GM23248 (cell line): Measurements from ENCODE around the gene MYO10. TPM values are rescaled to one million over a fixed set of nuclear protein-coding genes. Genes with fewer than 3 reads are reported as not detected.
"Not testable (repeated sequence)": the region's sequence is repeated elsewhere in the genome, so short reads cannot be mapped to it uniquely, and the experiment has no call there.

ENCODE experiments used
- DNase-seq: peaks from one replicate; pipeline ENCODE4 v3.0.0-alpha.2; 2015
- H2AFZ ChIP-seq: fragments of 200-600 bp; sonication (generic); 2 replicates; pipeline ENCODE4 v1.6.1; 2016; ENCODE audit warnings: antibody characterized with exemption
- H3F3A ChIP-seq: fragments of 200-600 bp; sonication (generic); 2 replicates; pipeline ENCODE4 v1.6.1; 2016; ENCODE audit warnings: mild to moderate bottlenecking, antibody characterized with exemption, mixed run types; ENCODE audit not compliant: insufficient read depth
- H3K27ac ChIP-seq: fragments of 200-600 bp; sonication (generic); 2 replicates; pipeline ENCODE4 v1.5.1; 2016; ENCODE audit warnings: mild to moderate bottlenecking
- H3K27me3 ChIP-seq: fragments of 200-600 bp; sonication (generic); replicated peaks from 2 replicates; pipeline ENCODE4 v1.6.1; 2016; ENCODE audit warnings: mild to moderate bottlenecking; ENCODE audit not compliant: insufficient read depth
- H3K36me3 ChIP-seq: fragments of 200-600 bp; sonication (generic); 2 replicates; pipeline ENCODE4 v1.6.1; 2016; ENCODE audit warnings: low read depth, mild to moderate bottlenecking
- H3K4me1 ChIP-seq: fragments of 200-600 bp; sonication (generic); 2 replicates; pipeline ENCODE4 v1.6.1; 2016; ENCODE audit warnings: mild to moderate bottlenecking; ENCODE audit not compliant: insufficient read depth
- H3K4me2 ChIP-seq: fragments of 200-600 bp; sonication (generic); one replicate; pipeline ENCODE4 v1.6.1; 2016; ENCODE audit warnings: mild to moderate bottlenecking; ENCODE audit not compliant: unreplicated experiment
- H3K4me3 ChIP-seq: fragments of 200-600 bp; sonication (generic); 2 replicates; pipeline ENCODE4 v1.5.1; 2016; ENCODE audit warnings: mild to moderate bottlenecking
- H3K79me2 ChIP-seq: fragments of 200-600 bp; sonication (generic); 2 replicates; pipeline ENCODE4 v1.6.1; 2016; ENCODE audit warnings: mild to moderate bottlenecking; ENCODE audit not compliant: insufficient read depth
- H3K9ac ChIP-seq: fragments of 200-600 bp; sonication (generic); 2 replicates; pipeline ENCODE4 v1.6.1; 2016; ENCODE audit warnings: mild to moderate bottlenecking
- H3K9me2 ChIP-seq: fragments of 200-600 bp; sonication (generic); 2 replicates; pipeline ENCODE4 v1.6.1; 2016; ENCODE audit warnings: mixed run types, mild to moderate bottlenecking, moderate library complexity; ENCODE audit not compliant: insufficient read depth
- H3K9me3 ChIP-seq: fragments of 200-600 bp; sonication (generic); one replicate; pipeline ENCODE4 v1.6.1; 2017; ENCODE audit warnings: low read depth
- H4K20me1 ChIP-seq: fragments of 200-600 bp; sonication (generic); 2 replicates; pipeline ENCODE4 v1.6.0; 2016; ENCODE audit not compliant: insufficient read depth
- EZH2 ChIP-seq: fragments of 200-600 bp; sonication (generic); IDR thresholded peaks from 2 replicates; pipeline ENCODE4 v1.6.1; 2018; ENCODE audit warnings: antibody characterized with exemption, mild to moderate bottlenecking; ENCODE audit not compliant: insufficient read depth, poor library complexity, severe bottlenecking
- EZH2phosphoT487 ChIP-seq: fragments of 200-600 bp; sonication (generic); IDR thresholded peaks from 2 replicates; pipeline ENCODE4 v1.6.1; 2018; ENCODE audit warnings: antibody characterized with exemption, moderate library complexity, mild to moderate bottlenecking, low read depth; ENCODE audit not compliant: insufficient read depth
- WGBS, 2 experiments: methylation state at CpG; one replicate each; pipeline ENCODE4 v1.1.6; 2015 to 2017; ENCODE audit warnings: low lambda C conversion rate in 2 of 2, low coverage in 1 of 2; ENCODE audit errors: missing lambda C conversion rate in 2 of 2; 5-methylcytosine and 5-hydroxymethylcytosine counted together
- in situ Hi-C: fragments of 300-500 bp; cut with MboI; formaldehyde crosslinking; loops from 2 replicates; pipeline ENCODE4 v1.15.0; 2020
- polyA plus RNA-seq: library from polyadenylated mRNA; unstranded; fragments of >200 nt; fragmentation: Nextera tagmentation; extraction: Ambion mirVana; gene quantifications from 2 replicates; pipeline ENCODE4 v1.2.1, GENCODE V29; 2016
- total RNA-seq: library from RNA; depleted of rRNA; stranded (reverse); fragments of >200 nt; shearing (Covaris generic); gene quantifications from 2 replicates; pipeline ENCODE4 v1.2.3, GENCODE V29; 2014

Gene MYO10
- total and polyA plus RNA-seq, 2 experiments from 2014 or later = 43.2 to 47.0 TPM

GRCh38 chr5:16660982-16661381 is 275.1 kb downstream of the MYO10 start:
- 89 to 97% methylated on average over 5 of the region's 5 CpGs for WGBS, 2 experiments
- Histone ChIP-seq H3K9me2 (no peaks in the 10 kb centered on the region), H3K36me3 (peaks cover 7% of the 10 kb centered on the region; the same call in 1 of the 2 replicates), H3K4me1 (no peaks in the 10 kb centered on the region; the same call in 1 of the 2 replicates), H3K4me2 (no peak overlapping the region), H3K27me3 (no peaks in the 10 kb centered on the region), H3F3A (peaks cover 66% of the 10 kb centered on the region), H2AFZ (no peak overlapping the region), H3K9me3 (no peaks in the 10 kb centered on the region), H3K79me2 (no peaks in the 10 kb centered on the region), H3K27ac (no peak overlapping the region), H3K4me3 (no peak overlapping the region), H3K9ac (no peak overlapping the region), H4K20me1 (no peaks in the 10 kb centered on the region)
- TF ChIP-seq EZH2 (no peak), EZH2phosphoT487 (no peak)
- in situ Hi-C loops = no loop called here
- DNase-seq = no peak

- H3K36me3 ChIP-seq = no peaks in the 10 kb centered on the region; the same call in 1 of the 2 replicates
- no peaks in the 10 kb centered on the region for H3K79me2 ChIP-seq
- H3K27ac ChIP-seq = no peak overlapping the region
- in situ Hi-C loops = no loop called here
- H3K27me3 ChIP-seq = no peaks in the 10 kb centered on the region
- no peak overlapping the region for H3K4me3 ChIP-seq
- H4K20me1 ChIP-seq = no peaks in the 10 kb centered on the region
- H3K9ac ChIP-seq = no peak overlapping the region
- H2AFZ ChIP-seq = no peak overlapping the region
- no peak for DNase-seq
- H3K4me2 ChIP-seq = no peak overlapping the region
- WGBS, 2 experiments = 94 to 97% methylated on average over 1 of the region's 1 CpG
- peaks cover 53% of the 10 kb centered on the region for H3F3A ChIP-seq
- H3K9me2 ChIP-seq = no peaks in the 10 kb centered on the region
- TF ChIP-seq EZH2phosphoT487 (no peak), EZH2 (no peak)
- H3K4me1 ChIP-seq = no peaks in the 10 kb centered on the region; the same call in 1 of the 2 replicates
- no peaks in the 10 kb centered on the region for H3K9me3 ChIP-seq
Observed at GRCh38 chr5:16659536-16659935, 276.6 kb downstream of the MYO10 start.

- no peaks in the 10 kb centered on the region for H3K36me3 ChIP-seq
- H3K4me3 ChIP-seq = no peak overlapping the region
- H4K20me1 ChIP-seq = no peaks in the 10 kb centered on the region
- no peaks in the 10 kb centered on the region for H3K9me2 ChIP-seq
- no peak overlapping the region for H3K4me2 ChIP-seq
- H3F3A ChIP-seq = peaks cover 34% of the 10 kb centered on the region
- no peak for TF ChIP-seq EZH2
- TF ChIP-seq EZH2phosphoT487 = no peak
- peak; percentile 61 for DNase-seq
- peak overlapping the region; percentile 22; the same call in 1 of the 2 replicates for H3K9ac ChIP-seq
- no peaks in the 10 kb centered on the region for H3K79me2 ChIP-seq
- peak overlapping the region; percentile 41; the same call in 1 of the 2 replicates for H2AFZ ChIP-seq
- no peaks in the 10 kb centered on the region for H3K9me3 ChIP-seq
- 5 to 10% methylated on average over 2 of the region's 2 CpGs for WGBS, 2 experiments
- peak overlapping the region; percentile 36 for H3K27ac ChIP-seq
- in situ Hi-C loops = no loop called here
- H3K27me3 ChIP-seq = no peaks in the 10 kb centered on the region
- no peaks in the 10 kb centered on the region; the same call in 1 of the 2 replicates for H3K4me1 ChIP-seq
Observed at GRCh38 chr5:16656561-16657191, 279.4 kb downstream of the MYO10 start.

GRCh38 chr5:16654647-16655334 is 281.3 kb downstream of the MYO10 start:
- Histone ChIP-seq H4K20me1 (no peaks in the 10 kb centered on the region), H3K36me3 (no peaks in the 10 kb centered on the region), H3K9ac (no peak overlapping the region), H3K4me2 (no peak overlapping the region), H3F3A (peaks cover 19% of the 10 kb centered on the region), H3K27me3 (no peaks in the 10 kb centered on the region), H2AFZ (no peak overlapping the region), H3K9me3 (no peaks in the 10 kb centered on the region), H3K79me2 (no peaks in the 10 kb centered on the region), H3K4me3 (no peak overlapping the region), H3K9me2 (no peaks in the 10 kb centered on the region), H3K4me1 (no peaks in the 10 kb centered on the region; the same call in 1 of the 2 replicates), H3K27ac (no peak overlapping the region)
- WGBS, 2 experiments = 37 to 38% methylated on average over 6 of the region's 6 CpGs
- no peak for TF ChIP-seq EZH2
- no peak for TF ChIP-seq EZH2phosphoT487
- in situ Hi-C loops = no loop called here
- peak; percentile 16 for DNase-seq

- H3K9me3 ChIP-seq, H3K9me2 ChIP-seq, in situ Hi-C loops, H3K79me2 ChIP-seq, H4K20me1 ChIP-seq, H3K27ac ChIP-seq, H3K4me2 ChIP-seq, H3K36me3 ChIP-seq, H3F3A ChIP-seq, H2AFZ ChIP-seq, H3K4me3 ChIP-seq, H3K27me3 ChIP-seq, H3K4me1 ChIP-seq, H3K9ac ChIP-seq, DNase-seq: not testable (repeated sequence)
- WGBS, 2 experiments = 55 to 67% methylated on average over 8 of the region's 8 CpGs
Observed at GRCh38 chr5:16648739-16649138, 287.3 kb downstream of the MYO10 start.
